ENCODE measurements around the gene MMP25. TPM values are rescaled to one million over a fixed set of nuclear protein-coding genes. Genes with fewer than 3 reads are reported as not detected.

Gene MMP25
- total RNA-seq, 1 experiment from 2014 or later, result 0.11 TPM

DNA sequence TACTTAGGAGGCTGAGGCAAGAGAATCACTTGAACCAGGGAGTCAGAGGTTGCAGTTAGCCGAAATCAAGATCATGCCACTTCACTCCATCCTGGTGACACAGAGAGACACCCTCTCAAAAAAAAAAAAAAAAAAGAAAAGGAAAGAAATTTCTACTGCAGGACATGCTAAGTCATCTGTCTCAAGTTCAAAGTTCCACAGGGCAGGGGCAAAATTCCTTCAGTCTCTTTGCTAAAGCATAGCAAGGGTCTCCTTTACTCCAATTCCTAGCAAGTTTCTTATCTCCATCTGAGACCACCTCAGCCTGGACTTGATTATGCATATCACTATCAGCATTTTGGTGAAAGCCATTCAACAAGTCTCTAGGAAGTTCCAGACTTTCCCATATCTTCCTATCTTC, 38.1 kb downstream of the MMP25 start:
- TF ChIP-seq, protein P1, sequence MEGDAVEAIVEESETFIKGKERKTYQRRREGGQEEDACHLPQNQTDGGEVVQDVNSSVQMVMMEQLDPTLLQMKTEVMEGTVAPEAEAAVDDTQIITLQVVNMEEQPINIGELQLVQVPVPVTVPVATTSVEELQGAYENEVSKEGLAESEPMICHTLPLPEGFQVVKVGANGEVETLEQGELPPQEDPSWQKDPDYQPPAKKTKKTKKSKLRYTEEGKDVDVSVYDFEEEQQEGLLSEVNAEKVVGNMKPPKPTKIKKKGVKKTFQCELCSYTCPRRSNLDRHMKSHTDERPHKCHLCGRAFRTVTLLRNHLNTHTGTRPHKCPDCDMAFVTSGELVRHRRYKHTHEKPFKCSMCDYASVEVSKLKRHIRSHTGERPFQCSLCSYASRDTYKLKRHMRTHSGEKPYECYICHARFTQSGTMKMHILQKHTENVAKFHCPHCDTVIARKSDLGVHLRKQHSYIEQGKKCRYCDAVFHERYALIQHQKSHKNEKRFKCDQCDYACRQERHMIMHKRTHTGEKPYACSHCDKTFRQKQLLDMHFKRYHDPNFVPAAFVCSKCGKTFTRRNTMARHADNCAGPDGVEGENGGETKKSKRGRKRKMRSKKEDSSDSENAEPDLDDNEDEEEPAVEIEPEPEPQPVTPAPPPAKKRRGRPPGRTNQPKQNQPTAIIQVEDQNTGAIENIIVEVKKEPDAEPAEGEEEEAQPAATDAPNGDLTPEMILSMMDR (IDR thresholded peaks at IDR 0.05; ENCODE audit: insufficient read depth in 1 of 2, low read depth in 1 of 2, low read length in 1 of 2, severe bottlenecking in 1 of 2, unreplicated experiment in 1 of 2), result no peak
- peaks cover 10% of the 10 kb centered on the region for H3K4me1 ChIP-seq
- ChIA-PET POLR2A (no interaction called here), CTCF (no interaction called here)
- DNase-seq, result no peak
- H3K27ac Mint-ChIP-seq (ENCODE audit: unreplicated experiment), result no peak overlapping the region
- no peaks in the 10 kb centered on the region for H3K9me3 ChIP-seq
- no peaks in the 10 kb centered on the region for H3K36me3 ChIP-seq (ENCODE audit: control insufficient read depth, insufficient read depth, low read length)
- peaks cover 4% of the 10 kb centered on the region for H3K27me3 Mint-ChIP-seq (ENCODE audit: insufficient read depth, unreplicated experiment)
- no peaks in the 10 kb centered on the region for H3K9me3 Mint-ChIP-seq (ENCODE audit: unreplicated experiment)
- no peak overlapping the region for H3K4me3 ChIP-seq (ENCODE audit: low read depth, low read length)
- H3K4me1 Mint-ChIP-seq (ENCODE audit: low read depth, unreplicated experiment), result no peaks in the 10 kb centered on the region
- BruUV-seq (replicated peaks), result no TSS peak
- no peaks in the 10 kb centered on the region for H3K27me3 ChIP-seq (replicated peaks; ENCODE audit: control insufficient read depth, insufficient read depth, low read length)
- no peak overlapping the region for H3K4me3 Mint-ChIP-seq (ENCODE audit: unreplicated experiment)
- intact Hi-C loops (cut with micrococcal nuclease; ENCODE audit: unreplicated experiment), result no loop called here
- no peaks in the 10 kb centered on the region for H3K36me3 Mint-ChIP-seq (ENCODE audit: insufficient read depth, unreplicated experiment)

DNA sequence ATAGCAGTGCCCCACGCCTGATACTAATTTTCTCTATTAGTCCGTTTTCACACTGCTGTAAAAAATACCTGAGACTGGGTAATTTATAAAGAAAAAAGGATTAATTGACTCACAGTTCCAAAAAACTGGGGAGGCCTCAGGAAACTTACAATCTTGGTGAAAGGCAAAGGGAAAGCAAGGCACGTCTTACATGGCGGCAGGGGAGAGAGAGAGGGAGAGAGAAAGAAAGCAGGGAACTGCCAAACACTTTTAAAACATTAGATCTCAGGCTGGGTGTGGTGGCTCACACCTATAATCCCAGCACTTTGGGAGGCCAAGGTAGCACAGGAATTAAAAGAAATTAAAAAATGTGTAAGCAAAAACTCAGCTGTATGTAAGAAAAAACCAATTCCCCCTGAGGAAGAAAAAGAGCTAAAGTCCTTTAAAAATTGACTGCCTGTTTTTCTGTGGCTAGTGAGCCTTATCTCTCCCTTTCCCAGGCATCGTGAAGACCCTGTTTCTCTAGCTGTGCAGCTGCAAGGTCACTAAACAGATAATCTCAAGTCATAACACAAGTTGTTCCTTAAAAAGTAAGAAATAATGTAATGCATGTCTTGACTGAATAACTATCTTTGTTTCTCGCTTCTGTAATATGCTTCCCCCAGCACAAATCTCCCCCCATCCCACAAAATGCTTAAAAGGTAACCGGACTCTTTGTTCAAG, 38.8 kb downstream of the MMP25 start:
- Mint-ChIP-seq H3K27me3 (ENCODE audit: insufficient read depth, unreplicated experiment) (no peaks in the 10 kb centered on the region), H3K4me3 (ENCODE audit: unreplicated experiment) (no peak overlapping the region), H3K27ac (ENCODE audit: unreplicated experiment) (no peak overlapping the region), H3K4me1 (ENCODE audit: low read depth, unreplicated experiment) (no peaks in the 10 kb centered on the region), H3K9me3 (ENCODE audit: unreplicated experiment) (no peaks in the 10 kb centered on the region), H3K36me3 (ENCODE audit: insufficient read depth, unreplicated experiment) (no peaks in the 10 kb centered on the region)
- H3K27me3 ChIP-seq (replicated peaks; ENCODE audit: control insufficient read depth, insufficient read depth, low read length), result no peaks in the 10 kb centered on the region
- BruUV-seq (replicated peaks), result no TSS peak
- peaks cover 10% of the 10 kb centered on the region for H3K4me1 ChIP-seq
- intact Hi-C loops (cut with micrococcal nuclease; ENCODE audit: unreplicated experiment), result no loop called here
- H3K4me3 ChIP-seq (ENCODE audit: low read depth, low read length), result no peak overlapping the region
- H3K9me3 ChIP-seq, result no peaks in the 10 kb centered on the region
- no peaks in the 10 kb centered on the region for H3K36me3 ChIP-seq (ENCODE audit: control insufficient read depth, insufficient read depth, low read length)
- ChIA-PET CTCF (no interaction called here), POLR2A (interaction anchor here (0.5 kb wide), 1 partner anchor 40 kb away, joined by 3 read pairs; no protein-coding TSS in a partner anchor)
- no peak for DNase-seq
- TF ChIP-seq, protein P1 (IDR thresholded peaks at IDR 0.05; ENCODE audit: insufficient read depth in 1 of 2, low read depth in 1 of 2, low read length in 1 of 2, severe bottlenecking in 1 of 2, unreplicated experiment in 1 of 2), result no peak

DNA sequence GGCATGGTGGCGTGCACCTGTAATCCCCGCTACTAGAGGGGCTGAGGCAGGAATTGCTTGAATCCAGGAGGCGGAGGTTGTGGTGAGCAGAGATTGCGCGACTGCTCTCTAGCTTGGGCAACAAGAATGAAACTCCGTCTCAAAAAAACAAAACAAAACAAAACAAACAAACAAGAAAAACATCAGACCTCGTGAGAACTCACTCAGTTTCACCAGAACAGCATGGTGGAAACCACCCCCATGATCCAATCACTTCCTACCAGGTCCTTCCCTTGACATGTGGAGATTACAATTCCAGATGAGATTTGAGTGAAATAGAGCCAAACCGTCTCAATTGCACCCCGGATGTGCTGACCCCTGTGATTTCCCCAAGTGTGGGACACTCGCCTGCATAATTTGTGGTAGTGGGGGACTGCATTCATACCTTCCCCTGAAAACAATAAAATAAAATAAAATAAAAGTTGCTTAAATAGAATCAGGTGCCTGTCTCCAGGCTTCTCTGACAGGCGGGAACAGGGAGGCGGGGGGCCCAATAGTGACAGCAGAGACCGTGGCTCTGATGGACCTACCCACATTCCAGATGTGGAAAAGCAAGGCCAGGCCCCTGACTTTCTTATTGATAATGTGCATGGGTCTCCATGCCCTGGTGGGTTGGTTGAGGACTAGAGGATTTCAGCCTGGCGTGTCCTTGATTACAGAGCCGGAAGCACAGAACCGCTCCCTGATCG, 39.7 kb downstream of the MMP25 start:
- Histone ChIP-seq H3K9me3 (no peaks in the 10 kb centered on the region), H3K4me1 (peaks cover 10% of the 10 kb centered on the region), H3K36me3 (ENCODE audit: control insufficient read depth, insufficient read depth, low read length) (no peaks in the 10 kb centered on the region), H3K4me3 (ENCODE audit: low read depth, low read length) (no peak overlapping the region), H3K27me3 (replicated peaks; ENCODE audit: control insufficient read depth, insufficient read depth, low read length) (no peaks in the 10 kb centered on the region)
- Mint-ChIP-seq H3K9me3 (ENCODE audit: unreplicated experiment) (no peaks in the 10 kb centered on the region), H3K27ac (ENCODE audit: unreplicated experiment) (no peak overlapping the region), H3K36me3 (ENCODE audit: insufficient read depth, unreplicated experiment) (no peaks in the 10 kb centered on the region), H3K4me1 (ENCODE audit: low read depth, unreplicated experiment) (no peaks in the 10 kb centered on the region), H3K4me3 (ENCODE audit: unreplicated experiment) (no peak overlapping the region), H3K27me3 (ENCODE audit: insufficient read depth, unreplicated experiment) (no peaks in the 10 kb centered on the region)
- TF ChIP-seq, protein P1 (IDR thresholded peaks at IDR 0.05; ENCODE audit: insufficient read depth in 1 of 2, low read depth in 1 of 2, low read length in 1 of 2, severe bottlenecking in 1 of 2, unreplicated experiment in 1 of 2), result no peak
- BruUV-seq (replicated peaks), result no TSS peak
- intact Hi-C loops (cut with micrococcal nuclease; ENCODE audit: unreplicated experiment), result no loop called here
- ChIA-PET POLR2A (interaction anchor here (0.5 to 0.6 kb wide), 2 partner anchors 39 to 73 kb away, joined by 3 read pairs; no protein-coding TSS in a partner anchor), CTCF (no interaction called here)
- no peak for DNase-seq
